DMS153 (cell line): ENCODE results near the gene FAM216A.

Experiments used
- DNase-seq: peaks from one replicate; lab custom pipeline; 2025; lab: John Stamatoyannopoulos, UW

The FAM216A gene

DNA sequence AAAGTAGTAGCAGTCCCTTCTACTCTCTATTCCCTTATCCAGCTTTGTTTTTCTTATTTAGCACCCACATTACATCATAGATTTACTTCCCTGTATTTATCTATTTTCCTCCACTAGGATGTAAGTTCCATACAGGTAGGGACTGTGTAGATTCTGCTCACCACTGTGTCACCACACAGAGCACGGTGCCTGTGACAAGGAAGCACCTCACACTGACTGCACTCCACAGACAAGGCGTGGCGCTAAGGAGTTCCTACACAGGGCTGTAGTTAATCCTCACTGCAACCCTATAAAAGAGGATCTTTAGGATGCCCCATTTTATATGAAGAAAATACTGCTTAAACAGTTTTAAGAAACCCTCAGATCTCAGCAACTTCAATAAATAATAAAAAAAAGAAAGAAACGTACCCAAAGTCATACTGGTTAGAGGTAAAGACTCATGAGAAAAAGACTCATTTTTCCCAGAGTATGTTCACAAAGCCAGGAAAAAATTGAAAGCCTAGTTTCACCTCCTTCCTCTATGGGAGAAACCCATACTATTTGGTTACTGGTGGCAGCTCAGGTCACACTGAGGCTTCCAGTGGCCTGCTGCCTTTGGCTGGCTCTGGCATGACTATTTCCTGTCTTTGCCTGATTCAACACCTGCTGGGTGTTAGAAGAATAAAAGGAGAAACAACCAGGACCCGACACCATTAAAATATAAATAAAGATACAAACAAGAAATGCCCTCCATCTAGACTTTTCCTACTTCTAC is 70.4 kb downstream of the FAM216A start:
- DNase-seq: no peak
